Ishikawa (cell line): ENCODE data around the gene PLXNA2.

Source experiments
- CEBPB ChIP-seq: IDR thresholded peaks from 2 replicates; pipeline ENCODE4 v1.6.1; 2012
- CREB1 ChIP-seq: IDR thresholded peaks from 2 replicates; pipeline ENCODE4 v1.6.1; 2012; ENCODE audit warnings: low read depth
- EGR1 ChIP-seq: IDR thresholded peaks from 2 replicates; pipeline ENCODE4 v1.6.1; 2012
- EP300 ChIP-seq: IDR thresholded peaks from 2 replicates; pipeline ENCODE4 v1.6.1; 2012; ENCODE audit warnings: borderline replicate concordance
- FOXM1 ChIP-seq: IDR thresholded peaks from 2 replicates; pipeline ENCODE4 v1.6.1; 2012; ENCODE audit warnings: low read depth, borderline replicate concordance
- NFIC ChIP-seq: IDR thresholded peaks from 2 replicates; pipeline ENCODE4 v1.6.1; 2012
- RAD21 ChIP-seq: IDR thresholded peaks from 2 replicates; pipeline ENCODE4 v1.6.1; 2012; ENCODE audit warnings: low read depth
- TAF1 ChIP-seq: IDR thresholded peaks from 2 replicates; pipeline ENCODE4 v1.6.1; 2012; ENCODE audit warnings: low read depth, mild to moderate bottlenecking
- TCF12 ChIP-seq: IDR thresholded peaks from 2 replicates; pipeline ENCODE4 v1.6.1; 2012; ENCODE audit warnings: low read depth
- TEAD4 ChIP-seq: IDR thresholded peaks from 2 replicates; pipeline ENCODE4 v1.6.1; 2012
- YY1 ChIP-seq: IDR thresholded peaks from 2 replicates; pipeline ENCODE4 v1.6.1; 2012; ENCODE audit warnings: low read depth
- ZBTB7A ChIP-seq: IDR thresholded peaks from 2 replicates; pipeline ENCODE4 v1.6.1; 2012; ENCODE audit warnings: low read depth
- TF ChIP-seq, protein P1 (sequence below): IDR thresholded peaks from 2 replicates; pipeline ENCODE4 v1.6.1; 2012
- TF ChIP-seq, protein P2 (sequence below): IDR thresholded peaks from 2 replicates; pipeline ENCODE4 v1.6.1; 2012
- TF ChIP-seq, protein P3 (sequence below): IDR thresholded peaks from 2 replicates; pipeline ENCODE4 v1.6.1; 2012; ENCODE audit warnings: low read depth, mild to moderate bottlenecking

Gene PLXNA2, protein sequence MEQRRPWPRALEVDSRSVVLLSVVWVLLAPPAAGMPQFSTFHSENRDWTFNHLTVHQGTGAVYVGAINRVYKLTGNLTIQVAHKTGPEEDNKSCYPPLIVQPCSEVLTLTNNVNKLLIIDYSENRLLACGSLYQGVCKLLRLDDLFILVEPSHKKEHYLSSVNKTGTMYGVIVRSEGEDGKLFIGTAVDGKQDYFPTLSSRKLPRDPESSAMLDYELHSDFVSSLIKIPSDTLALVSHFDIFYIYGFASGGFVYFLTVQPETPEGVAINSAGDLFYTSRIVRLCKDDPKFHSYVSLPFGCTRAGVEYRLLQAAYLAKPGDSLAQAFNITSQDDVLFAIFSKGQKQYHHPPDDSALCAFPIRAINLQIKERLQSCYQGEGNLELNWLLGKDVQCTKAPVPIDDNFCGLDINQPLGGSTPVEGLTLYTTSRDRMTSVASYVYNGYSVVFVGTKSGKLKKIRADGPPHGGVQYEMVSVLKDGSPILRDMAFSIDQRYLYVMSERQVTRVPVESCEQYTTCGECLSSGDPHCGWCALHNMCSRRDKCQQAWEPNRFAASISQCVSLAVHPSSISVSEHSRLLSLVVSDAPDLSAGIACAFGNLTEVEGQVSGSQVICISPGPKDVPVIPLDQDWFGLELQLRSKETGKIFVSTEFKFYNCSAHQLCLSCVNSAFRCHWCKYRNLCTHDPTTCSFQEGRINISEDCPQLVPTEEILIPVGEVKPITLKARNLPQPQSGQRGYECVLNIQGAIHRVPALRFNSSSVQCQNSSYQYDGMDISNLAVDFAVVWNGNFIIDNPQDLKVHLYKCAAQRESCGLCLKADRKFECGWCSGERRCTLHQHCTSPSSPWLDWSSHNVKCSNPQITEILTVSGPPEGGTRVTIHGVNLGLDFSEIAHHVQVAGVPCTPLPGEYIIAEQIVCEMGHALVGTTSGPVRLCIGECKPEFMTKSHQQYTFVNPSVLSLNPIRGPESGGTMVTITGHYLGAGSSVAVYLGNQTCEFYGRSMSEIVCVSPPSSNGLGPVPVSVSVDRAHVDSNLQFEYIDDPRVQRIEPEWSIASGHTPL (N-terminal part only)

DNA sequence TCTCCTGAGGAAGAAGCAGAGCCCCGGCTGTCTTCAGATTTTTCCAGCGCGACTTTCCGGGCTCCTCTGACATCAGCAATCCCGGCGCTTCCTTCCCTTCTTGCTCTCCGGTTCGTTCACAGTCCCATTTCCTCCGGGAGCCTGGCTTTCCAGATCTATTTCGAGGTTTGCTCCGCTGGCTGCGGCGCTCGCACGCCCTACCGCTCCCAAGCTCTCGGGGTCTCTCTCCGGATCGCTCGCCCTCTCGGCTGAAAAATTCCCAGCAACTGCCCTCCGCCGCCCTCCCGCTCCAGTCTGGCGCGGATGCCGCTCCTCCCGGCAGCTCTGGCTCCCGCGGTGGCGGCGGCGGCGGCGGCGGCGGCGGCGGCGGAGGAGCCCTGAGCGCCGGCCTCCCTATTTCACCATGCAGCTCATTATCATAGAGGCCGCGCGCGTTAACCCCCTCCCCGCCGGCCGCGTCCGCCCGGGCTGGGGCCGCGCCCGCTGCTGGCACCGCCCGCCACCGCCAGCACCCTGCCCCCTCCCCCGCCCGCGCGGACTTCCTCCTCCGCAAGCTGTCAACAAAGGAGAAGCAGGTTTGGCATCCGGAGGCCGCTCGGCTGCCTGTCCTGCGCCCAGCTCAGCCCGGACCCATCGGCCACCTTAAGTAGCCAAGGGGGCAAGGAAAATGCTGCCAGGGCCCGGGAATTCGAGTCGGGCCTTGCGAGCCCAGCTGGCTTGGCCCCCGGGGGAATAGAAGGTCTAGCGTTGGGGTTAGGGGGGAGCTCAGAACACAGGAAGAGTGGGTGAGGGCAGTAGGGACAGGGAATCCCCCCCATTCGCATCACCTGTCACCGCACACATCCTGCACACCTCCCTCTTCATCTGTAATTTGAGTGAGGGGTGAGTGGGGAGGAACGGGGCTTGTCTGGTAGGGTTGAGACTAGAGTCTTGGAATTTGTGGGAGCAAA, at the start of gene PLXNA2:
Gene PLXNA2 (minus strand): TSS at position 418 of the 950 bp plus-strand sequence. CDS start 26,462 bp downstream, outside the sequence.
- TF ChIP-seq, protein P1, sequence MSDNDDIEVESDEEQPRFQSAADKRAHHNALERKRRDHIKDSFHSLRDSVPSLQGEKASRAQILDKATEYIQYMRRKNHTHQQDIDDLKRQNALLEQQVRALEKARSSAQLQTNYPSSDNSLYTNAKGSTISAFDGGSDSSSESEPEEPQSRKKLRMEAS = peak; percentile 19; the same call in 1 of the 2 replicates
- no peak for TF ChIP-seq RAD21
- TF ChIP-seq NFIC = no peak
- TF ChIP-seq YY1 = no peak
- TF ChIP-seq, protein P2, sequence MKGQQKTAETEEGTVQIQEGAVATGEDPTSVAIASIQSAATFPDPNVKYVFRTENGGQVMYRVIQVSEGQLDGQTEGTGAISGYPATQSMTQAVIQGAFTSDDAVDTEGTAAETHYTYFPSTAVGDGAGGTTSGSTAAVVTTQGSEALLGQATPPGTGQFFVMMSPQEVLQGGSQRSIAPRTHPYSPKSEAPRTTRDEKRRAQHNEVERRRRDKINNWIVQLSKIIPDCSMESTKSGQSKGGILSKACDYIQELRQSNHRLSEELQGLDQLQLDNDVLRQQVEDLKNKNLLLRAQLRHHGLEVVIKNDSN = no peak
- TF ChIP-seq TCF12 = no peak
- no peak for TF ChIP-seq CEBPB
- no peak for TF ChIP-seq ZBTB7A
- TF ChIP-seq CREB1 = no peak
- no peak for TF ChIP-seq EP300
- TF ChIP-seq, protein P3, sequence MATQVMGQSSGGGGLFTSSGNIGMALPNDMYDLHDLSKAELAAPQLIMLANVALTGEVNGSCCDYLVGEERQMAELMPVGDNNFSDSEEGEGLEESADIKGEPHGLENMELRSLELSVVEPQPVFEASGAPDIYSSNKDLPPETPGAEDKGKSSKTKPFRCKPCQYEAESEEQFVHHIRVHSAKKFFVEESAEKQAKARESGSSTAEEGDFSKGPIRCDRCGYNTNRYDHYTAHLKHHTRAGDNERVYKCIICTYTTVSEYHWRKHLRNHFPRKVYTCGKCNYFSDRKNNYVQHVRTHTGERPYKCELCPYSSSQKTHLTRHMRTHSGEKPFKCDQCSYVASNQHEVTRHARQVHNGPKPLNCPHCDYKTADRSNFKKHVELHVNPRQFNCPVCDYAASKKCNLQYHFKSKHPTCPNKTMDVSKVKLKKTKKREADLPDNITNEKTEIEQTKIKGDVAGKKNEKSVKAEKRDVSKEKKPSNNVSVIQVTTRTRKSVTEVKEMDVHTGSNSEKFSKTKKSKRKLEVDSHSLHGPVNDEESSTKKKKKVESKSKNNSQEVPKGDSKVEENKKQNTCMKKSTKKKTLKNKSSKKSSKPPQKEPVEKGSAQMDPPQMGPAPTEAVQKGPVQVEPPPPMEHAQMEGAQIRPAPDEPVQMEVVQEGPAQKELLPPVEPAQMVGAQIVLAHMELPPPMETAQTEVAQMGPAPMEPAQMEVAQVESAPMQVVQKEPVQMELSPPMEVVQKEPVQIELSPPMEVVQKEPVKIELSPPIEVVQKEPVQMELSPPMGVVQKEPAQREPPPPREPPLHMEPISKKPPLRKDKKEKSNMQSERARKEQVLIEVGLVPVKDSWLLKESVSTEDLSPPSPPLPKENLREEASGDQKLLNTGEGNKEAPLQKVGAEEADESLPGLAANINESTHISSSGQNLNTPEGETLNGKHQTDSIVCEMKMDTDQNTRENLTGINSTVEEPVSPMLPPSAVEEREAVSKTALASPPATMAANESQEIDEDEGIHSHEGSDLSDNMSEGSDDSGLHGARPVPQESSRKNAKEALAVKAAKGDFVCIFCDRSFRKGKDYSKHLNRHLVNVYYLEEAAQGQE = no peak
- no peak for TF ChIP-seq TEAD4
- TF ChIP-seq EGR1 = 0 out of 2 replicates have a peak, but pooled peaks have one; percentile 32
- TF ChIP-seq FOXM1 = no peak

DNA sequence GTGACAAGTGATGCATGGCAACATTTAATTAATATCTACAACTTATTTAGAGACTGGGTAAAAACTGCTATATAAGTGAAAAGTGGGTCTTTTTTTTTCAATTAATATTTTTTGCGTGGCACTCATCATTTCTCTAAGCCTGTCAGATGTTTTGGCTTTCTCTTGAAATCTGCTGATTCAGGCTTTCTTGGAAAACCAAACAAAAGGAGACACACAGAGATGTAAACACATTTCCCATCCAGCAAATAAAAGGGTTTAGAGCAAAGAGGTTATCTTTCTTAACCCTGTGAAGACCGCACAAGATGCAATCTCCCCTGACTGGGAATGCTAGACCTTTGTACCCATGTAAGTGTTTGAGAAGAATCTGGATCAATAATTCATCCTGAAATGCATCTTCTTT, 48.7 kb upstream of the PLXNA2 start:
- no peak for TF ChIP-seq CEBPB
- TF ChIP-seq, protein P3 = no peak
- TF ChIP-seq TAF1 = no peak
- no peak for TF ChIP-seq EP300
- TF ChIP-seq YY1 = no peak

DNA sequence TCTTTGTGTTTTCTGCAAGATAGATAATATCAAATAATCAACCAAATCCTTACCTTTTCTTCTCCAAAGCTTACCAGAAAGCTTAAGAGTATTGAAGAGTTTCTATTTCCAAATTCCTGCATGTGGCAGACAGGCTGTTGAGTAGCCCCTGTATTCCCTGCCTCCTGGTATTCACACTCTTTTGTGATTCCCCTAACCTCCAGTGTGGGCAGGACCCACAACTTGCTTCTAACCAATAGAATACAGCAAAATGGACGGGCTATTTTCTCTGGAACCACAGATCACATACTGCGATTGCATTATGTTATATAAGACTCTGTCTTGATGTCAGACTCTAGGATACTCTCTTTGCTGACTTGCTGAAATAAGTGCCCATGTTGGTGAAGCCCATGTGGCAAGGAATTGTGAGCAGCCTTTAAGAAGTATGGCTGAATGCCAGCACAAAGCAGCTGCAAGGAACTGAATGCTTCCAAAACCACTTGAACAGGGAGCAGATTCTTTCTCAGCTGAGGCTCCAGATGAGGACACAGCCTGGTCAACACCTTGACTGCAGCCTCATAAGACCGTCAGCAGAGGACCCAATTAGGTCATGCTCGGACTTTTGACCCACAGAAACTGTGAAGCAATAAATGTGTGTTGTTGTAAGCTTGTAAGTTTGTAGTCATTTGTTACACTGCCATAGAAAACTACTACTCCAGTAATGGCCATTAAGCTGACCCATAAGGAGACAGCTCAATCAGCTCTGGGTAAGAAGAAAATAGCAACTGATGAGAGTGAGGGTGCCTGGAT, 47.9 kb upstream of the PLXNA2 start:
- no peak for TF ChIP-seq FOXM1

DNA sequence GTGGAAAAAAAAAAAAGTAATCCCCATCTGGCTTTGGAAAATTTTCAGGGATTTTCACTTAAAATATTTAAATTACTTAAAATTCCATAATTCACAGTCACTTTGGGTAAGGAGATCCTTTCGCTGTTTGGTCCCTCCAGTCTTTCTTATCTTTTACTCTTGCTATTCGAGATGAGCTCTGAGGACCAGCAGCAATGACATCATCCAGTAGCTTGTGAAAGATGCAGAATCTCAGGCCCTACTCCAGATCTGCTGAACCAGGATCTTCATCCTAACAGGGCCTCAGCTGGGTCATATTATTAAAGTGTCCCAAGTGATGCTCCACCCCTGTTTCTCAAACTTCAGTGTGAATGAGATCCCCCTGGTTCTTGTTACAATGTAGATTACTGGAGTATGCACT, 46.9 kb upstream of the PLXNA2 start:
- no peak for TF ChIP-seq FOXM1
- TF ChIP-seq EGR1 = no peak

DNA sequence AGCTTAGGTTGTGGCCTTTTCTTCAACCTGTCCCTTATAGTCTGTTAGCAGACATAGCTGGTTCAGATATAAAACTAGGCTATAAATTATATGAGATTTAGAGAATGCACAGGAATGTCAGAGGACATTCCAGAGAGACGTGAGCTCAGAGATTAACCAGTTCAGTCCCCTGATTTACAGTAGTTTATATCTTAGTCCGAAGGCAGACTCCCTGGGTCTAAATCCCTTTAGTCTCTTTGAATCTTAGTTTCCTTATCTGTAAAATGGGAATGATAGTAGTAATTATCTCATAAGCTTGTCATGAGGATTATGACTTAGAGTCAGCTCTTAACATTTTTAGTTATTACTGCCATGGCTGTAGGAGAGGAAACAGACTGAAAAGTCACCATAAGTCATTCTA, 45.5 kb upstream of the PLXNA2 start:
- TF ChIP-seq TEAD4 (no peak), CREB1 (no peak), NFIC (no peak), TAF1 (no peak), CEBPB (no peak), RAD21 (no peak), EP300 (no peak), YY1 (no peak), FOXM1 (no peak), ZBTB7A (no peak), EGR1 (no peak)
- TF ChIP-seq, protein P2 = no peak
